Measurements from ENCODE around the gene BACH2. TPM values are rescaled to one million over a fixed set of nuclear protein-coding genes. Genes with fewer than 3 reads are reported as not detected.
"Not testable (repeated sequence)": the region's sequence is repeated elsewhere in the genome, so short reads cannot be mapped to it uniquely, and the experiment has no call there.

The BACH2 gene
- polyA plus RNA-seq, 12 donors = 4.4 to 11.8 (median 5.3) TPM; not detected in 1

DNA sequence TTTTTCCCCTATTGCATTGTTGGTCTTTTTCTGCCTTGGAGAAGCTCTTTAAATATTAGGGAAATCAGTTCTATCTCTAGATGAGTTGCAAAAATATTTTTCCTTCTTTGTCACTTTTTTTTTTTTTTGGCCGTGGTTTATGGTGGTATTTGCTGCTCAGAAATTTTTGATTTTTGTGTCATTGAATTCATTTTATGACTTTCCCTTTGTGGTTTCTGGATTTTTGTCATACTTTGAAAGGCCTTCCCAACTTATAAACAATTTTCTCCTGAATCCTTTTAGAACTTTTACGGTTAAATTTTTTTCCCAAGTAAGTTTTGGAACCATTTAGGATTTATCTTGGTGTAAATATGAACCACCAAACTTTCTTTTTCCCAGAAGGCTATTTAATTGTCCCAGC lies 256.7 kb downstream of the BACH2 start:
- no peak for DNase-seq

- no peak for DNase-seq
Observed at GRCh38 chr6:90038961-90039653, 257.5 kb downstream of the BACH2 start.

- DNase-seq = no peak
Observed at GRCh38 chr6:90036963-90037362, 259.7 kb downstream of the BACH2 start.

- no peak for DNase-seq
Observed at GRCh38 chr6:90035047-90035723, 261.5 kb downstream of the BACH2 start.

DNA sequence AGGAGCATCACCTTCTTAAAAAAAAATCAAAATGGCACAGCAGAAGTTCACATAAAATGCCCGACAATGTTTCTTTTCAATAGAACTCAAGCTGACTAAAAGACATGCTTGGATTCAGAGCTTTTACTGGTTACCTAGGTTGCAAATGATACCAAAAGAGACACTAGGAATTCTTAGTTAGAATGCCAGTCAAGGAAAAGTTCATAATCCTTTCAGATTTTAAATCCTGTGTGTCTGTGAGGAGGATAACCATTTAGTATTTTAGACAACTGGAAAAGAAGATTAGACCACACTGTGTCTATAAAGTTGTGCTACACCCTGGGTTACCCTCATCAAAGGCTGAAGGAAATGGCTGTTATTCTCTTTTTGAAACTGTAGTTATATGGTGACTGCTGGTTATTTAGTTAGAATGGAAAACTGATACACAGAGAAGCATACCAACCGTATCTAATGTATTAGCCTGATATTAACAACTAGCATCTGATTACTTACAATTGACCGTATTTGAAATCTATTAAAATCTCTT lies 262.8 kb downstream of the BACH2 start:
- no peak for DNase-seq

DNA sequence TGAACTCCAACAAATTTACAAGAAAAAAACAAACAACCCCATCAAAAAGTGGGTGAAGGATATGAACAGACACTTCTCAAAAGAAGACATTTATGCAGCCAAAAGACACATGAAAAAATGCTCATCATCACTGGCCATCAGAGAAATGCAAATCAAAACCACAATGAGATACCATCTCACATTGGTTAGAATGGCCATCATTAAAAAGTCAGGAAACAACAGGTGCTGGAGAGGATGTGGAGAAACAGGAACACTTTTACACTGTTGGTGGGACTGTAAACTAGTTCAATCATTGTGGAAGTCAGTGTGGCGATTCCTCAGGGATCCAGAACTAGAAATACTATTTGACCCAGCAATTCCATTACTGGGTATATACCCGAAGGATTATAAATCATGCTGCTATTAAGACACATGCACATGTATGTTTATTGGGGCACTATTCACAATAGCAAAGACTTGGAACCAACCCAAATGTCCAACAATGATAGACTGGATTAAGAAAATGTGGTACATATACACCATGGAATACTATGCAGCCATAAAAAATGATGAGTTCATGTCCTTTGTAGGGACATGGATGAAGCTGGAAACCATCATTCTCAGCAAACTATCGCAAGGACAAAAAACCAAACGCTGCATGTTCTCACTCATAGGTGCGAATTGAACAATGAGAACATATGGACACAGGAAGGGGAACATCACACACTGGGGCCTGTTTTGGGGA lies 264.0 kb downstream of the BACH2 start:
- not testable (repeated sequence) for DNase-seq

DNA sequence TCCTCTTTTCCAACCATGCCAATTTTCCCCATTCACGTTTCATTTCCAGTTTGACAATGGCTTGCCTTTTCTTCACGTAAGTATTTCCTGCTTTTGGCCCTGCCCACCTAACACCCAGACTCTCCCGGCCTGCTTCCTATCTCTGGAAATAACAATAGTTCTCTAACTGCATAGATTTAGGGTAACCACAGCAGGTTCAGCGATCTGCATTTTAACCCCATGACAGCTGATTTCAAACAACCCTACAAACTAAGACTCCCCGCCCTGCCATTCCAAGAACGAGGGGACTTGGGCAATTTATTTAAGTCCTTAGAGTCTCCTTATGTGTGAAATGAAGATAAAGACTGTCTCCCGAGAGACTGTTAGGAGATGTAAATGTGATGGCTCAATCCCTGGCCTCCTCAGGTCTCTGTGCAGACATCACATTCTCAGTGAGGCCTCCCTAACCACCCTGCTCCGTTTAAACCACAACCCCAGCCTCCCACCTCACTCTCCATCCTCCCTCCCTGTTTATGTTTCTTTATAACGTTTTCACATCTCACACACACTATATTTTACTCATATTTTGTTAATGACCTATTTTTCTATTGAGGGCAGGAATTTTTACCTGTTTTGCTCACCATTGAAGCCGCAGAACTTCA lies 267.5 kb downstream of the BACH2 start:
- no peak for DNase-seq

- DNase-seq = no peak
Observed at GRCh38 chr6:90028066-90028778, 268.4 kb downstream of the BACH2 start.

DNA sequence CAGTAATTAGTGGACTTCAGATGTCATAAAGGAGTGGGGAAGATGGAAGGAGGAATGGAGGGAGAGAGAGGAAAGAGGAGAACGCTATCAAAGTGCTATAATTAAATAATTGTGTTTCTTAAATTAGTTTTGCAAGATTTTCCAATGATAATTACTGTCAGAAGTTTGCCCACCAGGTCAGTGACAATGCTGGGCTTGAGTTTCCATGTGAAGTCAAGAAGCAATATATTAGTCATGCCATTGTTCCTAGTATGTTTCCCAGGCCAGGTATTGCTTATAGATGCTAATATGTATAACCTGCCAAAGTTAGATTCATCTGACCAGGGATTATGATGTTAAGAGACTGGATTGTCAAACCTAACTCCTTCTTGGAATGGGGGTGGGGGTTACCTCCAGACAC lies 270.4 kb downstream of the BACH2 start:
- no peak for DNase-seq

- DNase-seq = no peak
Observed at GRCh38 chr6:90025523-90026061, 271.1 kb downstream of the BACH2 start.

DNA sequence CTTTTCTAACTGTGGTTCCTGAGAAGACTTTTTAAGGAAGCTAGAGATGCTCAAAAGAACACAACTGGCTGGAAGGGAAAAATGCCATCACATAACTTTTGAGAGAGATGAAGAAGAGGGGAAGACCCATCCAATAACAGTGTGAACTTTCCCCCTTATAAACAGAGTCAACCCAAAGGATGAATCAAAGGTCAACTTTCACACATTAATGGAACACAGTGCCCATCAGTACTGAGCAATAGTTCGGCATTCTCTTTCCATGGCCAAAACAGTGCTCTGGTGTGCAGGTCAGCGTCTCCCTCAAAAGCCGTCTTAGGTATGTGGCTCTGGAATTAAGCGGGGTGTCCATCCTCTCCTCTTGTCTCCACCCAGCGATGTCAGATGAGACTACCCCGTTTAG lies 272.0 kb downstream of the BACH2 start:
- no peak for DNase-seq

DNA sequence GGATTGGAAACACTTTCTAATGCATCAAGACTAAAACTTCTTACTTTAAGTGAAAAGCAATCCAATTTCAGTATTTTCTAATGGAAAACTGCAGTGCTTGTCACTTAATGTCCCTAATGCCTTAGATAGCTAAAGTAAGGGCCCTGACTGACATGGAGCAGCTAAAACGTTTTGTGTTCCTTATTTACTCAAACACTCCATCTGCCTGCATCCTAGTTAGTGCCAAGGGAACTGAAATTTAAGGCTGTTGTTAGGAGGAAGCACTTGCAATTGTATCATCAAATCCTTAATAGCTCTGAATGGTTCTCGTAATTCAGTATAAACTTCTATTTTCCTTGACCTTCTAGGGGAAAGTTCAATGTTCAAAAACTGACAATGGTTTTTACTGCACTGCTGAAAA lies 274.9 kb downstream of the BACH2 start:
- DNase-seq = no peak

GRCh38 chr6:90020746-90021145 lies 275.9 kb downstream of the BACH2 start:
- DNase-seq = no peak

- DNase-seq = no peak
Observed at GRCh38 chr6:90019216-90019615, 277.4 kb downstream of the BACH2 start.

DNA sequence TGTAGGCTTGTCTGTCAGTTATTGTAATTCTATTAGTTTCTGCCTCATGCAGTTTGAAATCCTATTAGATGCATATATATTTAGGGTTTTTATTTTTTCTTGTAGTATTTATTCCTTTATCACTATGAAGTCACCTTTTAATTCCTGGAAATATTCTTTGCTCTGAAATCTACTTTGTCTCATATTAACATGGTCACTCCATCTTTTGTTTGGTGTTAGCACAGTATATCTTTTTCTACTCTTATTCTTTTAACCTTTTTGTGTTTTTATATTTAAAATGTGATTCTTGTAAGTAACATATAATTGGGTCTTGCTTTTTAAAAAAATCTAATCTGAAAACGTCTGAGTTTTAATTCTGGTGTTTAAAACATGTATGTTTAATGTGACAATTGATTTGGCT lies 280.8 kb downstream of the BACH2 start:
- no peak for DNase-seq

GRCh38 chr6:90008908-90009501 lies 287.6 kb downstream of the BACH2 start:
- no peak for DNase-seq

DNA sequence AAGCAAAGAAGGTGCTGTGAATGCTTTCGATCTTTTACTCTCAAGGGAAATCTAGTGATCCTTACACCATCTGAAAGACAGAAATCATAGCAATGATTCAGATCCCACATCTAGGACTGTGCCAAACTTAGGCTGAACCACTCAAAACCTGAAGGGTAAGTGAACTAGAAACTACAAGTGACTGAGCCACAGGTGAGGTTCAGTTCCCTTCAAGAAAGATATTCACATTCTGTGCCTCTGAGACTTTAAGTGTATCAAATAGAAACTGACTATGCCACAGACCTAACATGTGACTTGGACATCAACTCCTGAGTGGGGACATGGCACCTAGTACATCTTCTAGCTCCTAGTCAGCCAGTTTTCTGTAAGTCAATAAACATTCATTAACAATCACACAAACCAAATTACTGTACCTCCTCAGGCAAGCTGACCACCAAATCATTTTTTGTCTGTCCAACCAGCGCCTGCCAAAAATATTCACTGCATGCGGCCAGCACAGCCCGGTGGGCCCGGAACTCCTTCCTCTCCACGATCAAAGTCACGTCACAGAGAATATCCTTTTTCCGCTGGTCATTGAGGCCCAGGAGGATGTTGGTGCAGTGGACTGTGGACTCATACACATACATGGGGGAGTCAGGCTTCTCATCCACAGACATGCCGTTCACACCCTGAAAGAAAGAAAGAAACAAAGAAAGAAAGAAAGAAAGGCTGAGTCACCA lies 288.3 kb downstream of the BACH2 start:
- DNase-seq = no peak

DNA sequence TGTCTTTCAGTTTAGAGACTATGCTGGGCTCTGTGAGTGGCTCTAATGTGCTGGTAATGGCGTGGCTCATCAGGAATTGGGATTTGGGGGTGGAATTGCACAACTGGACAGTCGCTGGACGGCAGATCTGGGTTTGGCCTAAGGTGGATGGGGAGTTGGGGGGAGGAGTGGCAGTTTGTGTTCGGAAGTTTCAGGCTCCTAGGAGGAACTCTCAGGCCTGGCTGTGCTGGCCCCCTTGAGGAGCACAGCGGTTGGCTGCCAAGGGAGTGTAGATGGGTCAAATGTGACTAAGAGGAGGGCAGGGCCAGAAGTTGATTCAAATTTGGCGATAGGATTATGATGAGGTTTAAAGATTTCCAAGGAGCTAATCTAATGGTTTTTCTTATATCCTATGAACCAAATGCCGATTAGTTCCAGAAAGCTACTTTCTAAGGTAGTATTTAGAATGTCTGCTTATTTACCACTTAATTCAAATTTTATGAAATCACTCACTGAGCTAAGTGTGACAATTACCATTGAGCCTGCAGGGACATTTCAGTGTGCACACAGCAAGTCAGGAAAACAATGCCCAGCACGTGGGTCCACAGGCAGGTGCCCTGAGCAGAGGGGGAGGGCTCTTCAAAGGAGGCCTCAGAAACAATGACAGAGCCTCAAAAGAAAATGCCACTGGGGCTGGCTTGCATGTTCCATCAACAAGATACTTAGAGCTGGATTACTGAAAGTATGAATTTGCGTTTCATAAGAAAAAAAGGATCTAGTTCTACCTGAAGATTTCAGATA lies 291.4 kb downstream of the BACH2 start:
- no peak for DNase-seq

- no peak for DNase-seq
Observed at GRCh38 chr6:90004511-90004910, 292.1 kb downstream of the BACH2 start.

Measured in muscle of arm (tissue), 12 donors.